ENCODE results near the gene ZNF581. TPM values are rescaled to one million over a fixed set of nuclear protein-coding genes. Genes with fewer than 3 reads are reported as not detected.

Gene ZNF581
- total RNA-seq, 1 donor: 19.0 TPM

GRCh38 chr19:55670280-55671053 is 27.0 kb downstream of the ZNF581 start:
- Histone ChIP-seq H3K4me1 (ENCODE audit: insufficient read depth, low read length) (peaks cover 7% of the 10 kb centered on the region), H3K9me3 (ENCODE audit: low read depth, low read length) (no peaks in the 10 kb centered on the region), H3K4me3 (ENCODE audit: low read length) (no peak overlapping the region), H3K27me3 (ENCODE audit: insufficient read depth, low read length) (no peaks in the 10 kb centered on the region)

- peaks cover 13% of the 10 kb centered on the region for H3K4me1 ChIP-seq (ENCODE audit: insufficient read depth, low read length)
- H3K4me3 ChIP-seq (ENCODE audit: low read length): no peak overlapping the region
- no peaks in the 10 kb centered on the region for H3K9me3 ChIP-seq (ENCODE audit: low read depth, low read length)
- no peaks in the 10 kb centered on the region for H3K27me3 ChIP-seq (ENCODE audit: insufficient read depth, low read length)
These were observed 27.6 kb downstream of the ZNF581 start for GRCh38 chr19:55671054-55671378.

GRCh38 chr19:55672418-55672817 is 29.0 kb downstream of the ZNF581 start:
- H3K4me1 ChIP-seq (ENCODE audit: insufficient read depth, low read length): peaks cover 27% of the 10 kb centered on the region
- H3K27me3 ChIP-seq (ENCODE audit: insufficient read depth, low read length): no peaks in the 10 kb centered on the region

GRCh38 chr19:55673465-55673864 is 30.0 kb downstream of the ZNF581 start:
- Histone ChIP-seq H3K27me3 (ENCODE audit: insufficient read depth, low read length) (no peaks in the 10 kb centered on the region), H3K9me3 (ENCODE audit: low read depth, low read length) (no peaks in the 10 kb centered on the region), H3K4me3 (ENCODE audit: low read length) (no peak overlapping the region), H3K4me1 (ENCODE audit: insufficient read depth, low read length) (peaks cover 37% of the 10 kb centered on the region)

More at GRCh38 chr19:55672418-55672817, 29.0 kb downstream of the ZNF581 start:
- H3K9me3 ChIP-seq (ENCODE audit: low read depth, low read length): no peaks in the 10 kb centered on the region
- H3K4me3 ChIP-seq (ENCODE audit: low read length): no peak overlapping the region

DNA sequence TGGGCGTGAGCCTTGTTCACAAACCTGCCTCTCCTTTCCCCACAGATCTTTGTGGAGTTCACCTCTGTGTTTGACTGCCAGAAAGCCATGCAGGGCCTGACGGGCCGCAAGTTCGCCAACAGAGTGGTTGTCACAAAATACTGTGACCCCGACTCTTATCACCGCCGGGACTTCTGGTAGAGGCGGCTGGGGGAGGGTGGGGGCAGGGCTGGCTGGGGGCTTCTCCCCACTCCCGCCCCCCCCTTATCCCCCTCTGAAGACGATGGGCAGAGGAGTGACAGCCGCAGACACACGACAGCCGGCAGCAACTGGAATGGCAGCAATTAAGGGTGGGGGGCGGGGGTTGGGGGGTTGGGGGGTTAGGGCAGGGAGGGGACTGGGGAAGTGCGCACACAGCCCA is 30.4 kb downstream of the ZNF581 start:
- no peaks in the 10 kb centered on the region for H3K9me3 ChIP-seq (ENCODE audit: low read depth, low read length)
- H3K4me3 ChIP-seq (ENCODE audit: low read length): no peak overlapping the region
- no peaks in the 10 kb centered on the region for H3K27me3 ChIP-seq (ENCODE audit: insufficient read depth, low read length)
- peaks cover 41% of the 10 kb centered on the region for H3K4me1 ChIP-seq (ENCODE audit: insufficient read depth, low read length)

GRCh38 chr19:55674459-55674840 is 31.0 kb downstream of the ZNF581 start:
- H3K27me3 ChIP-seq (ENCODE audit: insufficient read depth, low read length): no peaks in the 10 kb centered on the region
- peaks cover 47% of the 10 kb centered on the region for H3K4me1 ChIP-seq (ENCODE audit: insufficient read depth, low read length)
- H3K4me3 ChIP-seq (ENCODE audit: low read length): peak overlapping the region; percentile 92
- H3K9me3 ChIP-seq (ENCODE audit: low read depth, low read length): no peaks in the 10 kb centered on the region

GRCh38 chr19:55674841-55675660 is 31.6 kb downstream of the ZNF581 start, which contains the start of gene EPN1:
TSS of gene EPN1 (plus strand) at chr19:55675226. CDS start at chr19:55678628, 3,402 bp downstream.
- Histone ChIP-seq H3K4me3 (ENCODE audit: low read length) (peak within 1 kb of the TSS; percentile 92), H3K27me3 (ENCODE audit: insufficient read depth, low read length) (no peaks in the 10 kb centered on the region), H3K4me1 (ENCODE audit: insufficient read depth, low read length) (peaks cover 53% of the 10 kb centered on the region)

GRCh38 chr19:55675661-55676354 is 32.4 kb downstream of the ZNF581 start:
- Histone ChIP-seq H3K9me3 (ENCODE audit: low read depth, low read length) (no peaks in the 10 kb centered on the region), H3K27me3 (ENCODE audit: insufficient read depth, low read length) (no peaks in the 10 kb centered on the region), H3K4me1 (ENCODE audit: insufficient read depth, low read length) (peaks cover 58% of the 10 kb centered on the region), H3K4me3 (ENCODE audit: low read length) (peak overlapping the region; percentile 92)

More at GRCh38 chr19:55674841-55675660, 31.6 kb downstream of the ZNF581 start, which contains the start of gene EPN1:
- H3K9me3 ChIP-seq (ENCODE audit: low read depth, low read length): no peaks in the 10 kb centered on the region

GRCh38 chr19:55676383-55676782 is 32.9 kb downstream of the ZNF581 start:
- Histone ChIP-seq H3K27me3 (ENCODE audit: insufficient read depth, low read length) (no peaks in the 10 kb centered on the region), H3K9me3 (ENCODE audit: low read depth, low read length) (no peaks in the 10 kb centered on the region), H3K4me3 (ENCODE audit: low read length) (no peak overlapping the region), H3K4me1 (ENCODE audit: insufficient read depth, low read length) (peaks cover 58% of the 10 kb centered on the region)

DNA sequence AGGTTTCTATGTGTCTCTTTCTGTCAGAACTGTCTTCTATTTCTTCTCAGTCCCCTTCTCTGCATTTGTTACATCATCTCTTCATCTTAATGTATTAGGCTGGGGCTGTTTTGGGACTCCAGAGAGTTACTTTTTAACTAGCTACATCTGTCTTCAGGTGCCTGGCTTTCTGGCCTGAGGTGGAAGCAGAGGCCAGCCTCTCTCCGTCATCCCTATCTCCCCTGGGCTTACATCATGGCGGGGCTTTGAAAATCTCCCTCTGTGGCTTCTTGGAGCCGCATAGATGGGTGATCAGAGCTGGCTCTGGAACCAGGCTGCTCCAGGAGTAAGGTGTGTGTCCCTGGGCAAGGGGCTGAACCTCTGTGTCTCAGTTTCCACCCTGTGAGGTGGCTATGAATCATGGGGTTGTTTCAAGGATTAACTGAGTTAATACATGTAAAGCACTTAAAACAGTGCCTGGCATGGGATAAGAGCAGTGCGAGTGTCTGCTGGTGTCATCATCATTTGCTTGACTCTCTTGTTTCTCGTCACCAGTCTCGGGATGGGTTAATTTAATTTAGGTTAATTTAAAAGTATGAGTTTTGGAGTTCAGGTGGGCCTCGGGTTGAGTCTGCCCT is 33.5 kb downstream of the ZNF581 start:
- no peak overlapping the region for H3K4me3 ChIP-seq (ENCODE audit: low read length)

DNA sequence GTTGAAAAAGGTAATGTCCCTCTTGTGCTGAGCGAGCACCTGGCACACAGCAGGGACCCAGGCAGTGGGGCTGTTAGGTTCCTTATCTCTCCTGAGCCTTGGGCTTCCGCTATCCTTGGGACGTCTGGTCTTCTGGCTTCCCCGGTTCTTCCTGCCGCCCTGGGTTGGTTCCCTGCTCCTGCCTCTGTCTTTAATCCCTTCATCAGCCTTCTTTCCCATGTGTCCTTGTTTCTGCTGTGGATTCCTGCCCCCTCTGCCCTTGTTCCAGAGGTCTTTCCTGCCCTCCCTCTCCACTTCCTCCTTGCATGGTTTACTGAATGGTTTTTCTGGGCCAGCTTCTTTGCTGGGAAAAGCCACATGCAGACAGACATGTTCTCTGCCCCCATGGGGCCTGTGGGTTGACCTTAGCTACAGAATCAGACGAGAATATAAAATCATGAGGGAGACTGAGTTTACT is 34.2 kb downstream of the ZNF581 start:
- H3K9me3 ChIP-seq (ENCODE audit: low read depth, low read length): no peaks in the 10 kb centered on the region
- no peaks in the 10 kb centered on the region for H3K27me3 ChIP-seq (ENCODE audit: insufficient read depth, low read length)
- peaks cover 58% of the 10 kb centered on the region for H3K4me1 ChIP-seq (ENCODE audit: insufficient read depth, low read length)
- no peak overlapping the region for H3K4me3 ChIP-seq (ENCODE audit: low read length)

More for the DNA sequence above, 33.5 kb downstream of the ZNF581 start:
- peaks cover 58% of the 10 kb centered on the region for H3K4me1 ChIP-seq (ENCODE audit: insufficient read depth, low read length)
- no peaks in the 10 kb centered on the region for H3K9me3 ChIP-seq (ENCODE audit: low read depth, low read length)
- no peaks in the 10 kb centered on the region for H3K27me3 ChIP-seq (ENCODE audit: insufficient read depth, low read length)

DNA sequence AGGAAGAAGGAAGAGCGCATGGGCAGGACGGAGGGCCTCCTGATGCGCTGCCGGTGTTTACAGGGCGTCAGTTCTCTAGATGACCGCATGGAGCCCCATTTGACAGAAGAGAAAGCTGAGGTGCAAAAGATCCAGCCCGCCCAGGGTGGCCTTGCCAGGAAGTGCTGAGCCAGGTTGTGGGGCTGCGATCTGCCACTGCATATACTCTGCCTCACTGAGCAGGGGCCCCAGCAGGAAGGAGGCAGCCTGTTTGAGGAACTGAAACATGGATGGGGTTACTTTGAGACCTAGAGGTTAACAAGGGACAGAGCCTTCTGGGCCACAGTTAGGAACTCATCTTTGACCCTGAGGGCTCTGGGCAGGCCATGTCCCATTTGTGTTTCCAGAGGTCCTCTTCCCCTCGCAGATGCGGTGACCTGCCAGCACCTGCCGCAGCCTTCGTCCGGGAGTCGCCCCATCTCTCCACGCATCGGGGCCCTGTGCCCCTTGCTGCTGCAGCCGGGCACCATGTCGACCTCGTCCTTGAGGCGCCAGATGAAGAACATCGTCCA is 34.7 kb downstream of the ZNF581 start:
- peaks cover 58% of the 10 kb centered on the region for H3K4me1 ChIP-seq (ENCODE audit: insufficient read depth, low read length)
- no peaks in the 10 kb centered on the region for H3K9me3 ChIP-seq (ENCODE audit: low read depth, low read length)
- no peak overlapping the region for H3K4me3 ChIP-seq (ENCODE audit: low read length)
- H3K27me3 ChIP-seq (ENCODE audit: insufficient read depth, low read length): no peaks in the 10 kb centered on the region

- H3K4me3 ChIP-seq (ENCODE audit: low read length): no peak overlapping the region
- H3K27me3 ChIP-seq (ENCODE audit: insufficient read depth, low read length): no peaks in the 10 kb centered on the region
- peaks cover 53% of the 10 kb centered on the region for H3K4me1 ChIP-seq (ENCODE audit: insufficient read depth, low read length)
- no peaks in the 10 kb centered on the region for H3K9me3 ChIP-seq (ENCODE audit: low read depth, low read length)
These were observed 36.2 kb downstream of the ZNF581 start for GRCh38 chr19:55679343-55680257.
